ENCODE measurements around the gene CXCR4.

Gene CXCR4

DNA sequence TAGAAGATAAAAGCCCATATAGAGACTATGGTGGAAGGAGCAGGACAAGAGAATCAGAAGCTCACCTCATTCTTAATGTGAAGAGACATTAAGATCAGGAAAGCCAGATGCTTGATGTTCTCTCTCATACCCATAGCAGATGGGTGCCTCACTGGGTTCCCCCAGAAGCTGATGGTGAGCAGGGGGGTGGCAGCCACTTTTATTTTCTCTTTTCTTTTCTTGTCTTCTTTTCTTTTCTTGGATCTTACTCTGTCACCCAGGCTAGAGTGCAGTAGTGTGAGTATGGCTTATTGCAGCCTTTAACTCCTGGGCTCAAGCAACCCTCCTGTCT is 14.8 kb upstream of the CXCR4 start:
- Histone ChIP-seq H3K9me2 (replicated peaks; ENCODE audit: low read depth, low read length) (no peaks in the 10 kb centered on the region), H3K9me3 (ENCODE audit: insufficient read depth, low read depth, low read length) (no peaks in the 10 kb centered on the region), H3K27me3 (ENCODE audit: insufficient read depth, low read length, poor library complexity, severe bottlenecking) (no peaks in the 10 kb centered on the region), H3K9ac (ENCODE audit: low read depth, low read length, poor library complexity, severe bottlenecking) (peak overlapping the region; percentile 80), H3K4me3 (ENCODE audit: low read length, poor library complexity, severe bottlenecking) (no peak overlapping the region), H3F3A (ENCODE audit: low read depth) (peaks cover 21% of the 10 kb centered on the region), H3K36me3 (ENCODE audit: insufficient read depth, low read length) (no peaks in the 10 kb centered on the region), H3K4me2 (ENCODE audit: low read depth, low read length, poor library complexity, severe bottlenecking) (peak overlapping the region; percentile 12), H2AFZ (ENCODE audit: low read length) (no peak overlapping the region), H3K4me1 (ENCODE audit: insufficient read depth, low read length, poor library complexity, severe bottlenecking) (peaks cover 88% of the 10 kb centered on the region), H3K79me2 (ENCODE audit: insufficient read depth, low read length) (no peaks in the 10 kb centered on the region), H4K20me1 (ENCODE audit: insufficient read depth, low read length, poor library complexity, severe bottlenecking) (no peaks in the 10 kb centered on the region)
- no peak for TF ChIP-seq EZH2phosphoT487 (IDR thresholded peaks at IDR 0.05; ENCODE audit: borderline replicate concordance)
- TF ChIP-seq, protein P1, sequence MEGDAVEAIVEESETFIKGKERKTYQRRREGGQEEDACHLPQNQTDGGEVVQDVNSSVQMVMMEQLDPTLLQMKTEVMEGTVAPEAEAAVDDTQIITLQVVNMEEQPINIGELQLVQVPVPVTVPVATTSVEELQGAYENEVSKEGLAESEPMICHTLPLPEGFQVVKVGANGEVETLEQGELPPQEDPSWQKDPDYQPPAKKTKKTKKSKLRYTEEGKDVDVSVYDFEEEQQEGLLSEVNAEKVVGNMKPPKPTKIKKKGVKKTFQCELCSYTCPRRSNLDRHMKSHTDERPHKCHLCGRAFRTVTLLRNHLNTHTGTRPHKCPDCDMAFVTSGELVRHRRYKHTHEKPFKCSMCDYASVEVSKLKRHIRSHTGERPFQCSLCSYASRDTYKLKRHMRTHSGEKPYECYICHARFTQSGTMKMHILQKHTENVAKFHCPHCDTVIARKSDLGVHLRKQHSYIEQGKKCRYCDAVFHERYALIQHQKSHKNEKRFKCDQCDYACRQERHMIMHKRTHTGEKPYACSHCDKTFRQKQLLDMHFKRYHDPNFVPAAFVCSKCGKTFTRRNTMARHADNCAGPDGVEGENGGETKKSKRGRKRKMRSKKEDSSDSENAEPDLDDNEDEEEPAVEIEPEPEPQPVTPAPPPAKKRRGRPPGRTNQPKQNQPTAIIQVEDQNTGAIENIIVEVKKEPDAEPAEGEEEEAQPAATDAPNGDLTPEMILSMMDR (conservative IDR thresholded peaks at IDR 0.05; ENCODE audit: low read length): no peak

DNA sequence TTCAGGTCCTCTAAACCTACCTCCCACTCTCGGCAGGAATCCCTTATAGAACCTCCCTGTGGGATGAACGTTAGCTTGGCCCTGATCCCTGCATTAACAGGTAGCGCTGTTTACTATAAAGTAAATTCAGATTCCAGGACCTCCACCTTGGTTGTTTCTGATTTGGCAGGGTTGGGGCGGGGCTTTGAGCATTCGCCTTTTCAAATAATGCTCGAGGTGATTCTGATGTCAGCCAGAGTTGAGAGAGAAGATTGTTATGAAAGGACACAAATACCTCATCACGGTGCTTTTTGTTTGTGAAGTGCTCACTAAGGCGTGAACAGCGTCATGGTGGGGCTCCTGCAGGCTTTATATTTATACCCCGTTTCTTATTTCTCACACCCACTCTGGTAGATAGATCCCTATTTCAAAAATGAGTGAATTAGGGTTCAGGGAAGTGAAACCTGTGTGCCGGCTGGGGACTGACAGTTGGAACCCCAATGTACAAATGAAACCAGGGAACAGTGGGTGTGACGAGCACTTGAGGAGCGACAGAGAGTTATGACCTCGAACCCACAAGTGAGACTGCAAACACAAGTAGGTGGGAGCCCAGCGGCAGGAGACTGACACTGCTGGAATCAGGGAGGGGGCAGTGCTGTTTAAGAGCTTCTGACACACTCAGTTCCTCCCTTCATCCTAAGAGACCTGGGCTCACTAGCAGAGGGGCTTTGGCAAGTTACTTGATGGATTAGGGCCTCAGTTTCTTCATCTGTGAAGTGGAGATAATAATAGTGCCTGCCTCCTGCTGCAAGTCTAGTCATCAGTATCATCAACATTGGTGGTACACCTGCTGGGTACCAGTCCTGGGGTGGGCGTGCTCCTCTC is 14.2 kb upstream of the CXCR4 start:
- Histone ChIP-seq H3K4me1 (ENCODE audit: insufficient read depth, low read length, poor library complexity, severe bottlenecking) (peaks cover 88% of the 10 kb centered on the region), H3F3A (ENCODE audit: low read depth) (peaks cover 18% of the 10 kb centered on the region), H3K4me3 (ENCODE audit: low read length, poor library complexity, severe bottlenecking) (no peak overlapping the region), H3K4me2 (ENCODE audit: low read depth, low read length, poor library complexity, severe bottlenecking) (peak overlapping the region; percentile 1), H3K9me2 (replicated peaks; ENCODE audit: low read depth, low read length) (no peaks in the 10 kb centered on the region), H3K79me2 (ENCODE audit: insufficient read depth, low read length) (no peaks in the 10 kb centered on the region), H3K9ac (ENCODE audit: low read depth, low read length, poor library complexity, severe bottlenecking) (peak overlapping the region; percentile 80), H4K20me1 (ENCODE audit: insufficient read depth, low read length, poor library complexity, severe bottlenecking) (no peaks in the 10 kb centered on the region), H3K36me3 (ENCODE audit: insufficient read depth, low read length) (no peaks in the 10 kb centered on the region), H2AFZ (ENCODE audit: low read length) (no peak overlapping the region), H3K9me3 (ENCODE audit: insufficient read depth, low read depth, low read length) (no peaks in the 10 kb centered on the region), H3K27me3 (ENCODE audit: insufficient read depth, low read length, poor library complexity, severe bottlenecking) (no peaks in the 10 kb centered on the region)
- TF ChIP-seq, protein P1 (conservative IDR thresholded peaks at IDR 0.05; ENCODE audit: low read length): no peak
- TF ChIP-seq EZH2phosphoT487 (IDR thresholded peaks at IDR 0.05; ENCODE audit: borderline replicate concordance): no peak

DNA sequence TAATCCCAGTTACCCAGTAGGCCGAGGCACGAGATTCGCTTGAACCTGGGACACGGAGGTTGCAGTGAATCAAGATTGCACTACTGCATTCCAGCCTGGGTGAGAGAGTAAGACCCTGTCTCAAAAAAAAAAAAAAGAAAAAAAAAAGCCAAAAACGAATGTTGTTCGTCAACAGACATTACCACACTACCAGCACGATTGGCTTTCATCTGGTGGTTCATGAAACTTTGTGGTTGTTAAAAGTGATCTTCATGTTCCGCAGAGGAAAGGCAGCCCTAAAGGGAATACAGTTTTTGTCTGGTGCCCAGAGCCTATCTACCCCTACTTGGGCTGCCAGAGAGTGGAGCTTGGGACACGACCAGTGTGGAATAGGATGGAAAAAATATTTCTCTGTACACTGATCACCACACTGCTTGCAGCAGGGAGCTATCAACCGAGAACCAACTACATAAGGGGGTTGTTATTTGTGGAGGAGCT is 13.6 kb upstream of the CXCR4 start:
- Histone ChIP-seq H4K20me1 (ENCODE audit: insufficient read depth, low read length, poor library complexity, severe bottlenecking) (no peaks in the 10 kb centered on the region), H3F3A (ENCODE audit: low read depth) (peaks cover 13% of the 10 kb centered on the region), H2AFZ (ENCODE audit: low read length) (no peak overlapping the region), H3K4me1 (ENCODE audit: insufficient read depth, low read length, poor library complexity, severe bottlenecking) (peaks cover 89% of the 10 kb centered on the region), H3K9me2 (replicated peaks; ENCODE audit: low read depth, low read length) (no peaks in the 10 kb centered on the region), H3K79me2 (ENCODE audit: insufficient read depth, low read length) (no peaks in the 10 kb centered on the region), H3K27me3 (ENCODE audit: insufficient read depth, low read length, poor library complexity, severe bottlenecking) (no peaks in the 10 kb centered on the region), H3K4me2 (ENCODE audit: low read depth, low read length, poor library complexity, severe bottlenecking) (no peak overlapping the region), H3K36me3 (ENCODE audit: insufficient read depth, low read length) (no peaks in the 10 kb centered on the region), H3K9me3 (ENCODE audit: insufficient read depth, low read depth, low read length) (no peaks in the 10 kb centered on the region), H3K9ac (ENCODE audit: low read depth, low read length, poor library complexity, severe bottlenecking) (no peak overlapping the region), H3K4me3 (ENCODE audit: low read length, poor library complexity, severe bottlenecking) (no peak overlapping the region)
- TF ChIP-seq, protein P1 (conservative IDR thresholded peaks at IDR 0.05; ENCODE audit: low read length): no peak
- no peak for TF ChIP-seq EZH2phosphoT487 (IDR thresholded peaks at IDR 0.05; ENCODE audit: borderline replicate concordance)

Measured in Loucy (cell line).